Caco-2 (cell line): ENCODE measurements around the gene AFAP1L1. TPM values are rescaled to one million over a fixed set of nuclear protein-coding genes. Genes with fewer than 3 reads are reported as not detected.
A peak's percentile ranks its signal among the peaks of the same experiment; 100 is the strongest.

Experiments
- BruUV-seq: library from RNA; stranded (reverse); fragments of 400-500 nt; replicated peaks from 2 replicates; lab custom pipeline; 2021; lab: Mats Ljungman, UMichigan
- CTCF ChIA-PET: fragments of 300-600 bp; sonication (Branson Sonifier 250); formaldehyde crosslinking; loops from one replicate; lab custom pipeline; 2022; ENCODE audit warnings: antibody characterized with exemption; lab: Charles Lee
- POLR2A ChIA-PET: fragments of 300-600 bp; sonication (Branson Sonifier 250); formaldehyde crosslinking; loops from one replicate; lab custom pipeline; 2022; ENCODE audit warnings: antibody characterized with exemption; lab: Charles Lee
- DNase-seq, 2 experiments: peaks; one replicate each; pipeline versions ENCODE4 v3.0.0 to v3.0.0-alpha.2; 2020 to 2022
- H3K27me3 ChIP-seq: replicated peaks from 2 replicates; pipeline ENCODE4 v1.6.0; 2011; ENCODE audit warnings: low read length; ENCODE audit not compliant: control insufficient read depth, insufficient read depth
- H3K36me3 ChIP-seq: 2 replicates; pipeline ENCODE4 v1.5.1; 2011; ENCODE audit warnings: low read length; ENCODE audit not compliant: control insufficient read depth, insufficient read depth
- H3K4me1 ChIP-seq: fragments of 250-450 bp; sonication (Bioruptor Pico); 2 replicates; pipeline ENCODE4 v1.5.1; 2020; ENCODE audit warnings: mild to moderate bottlenecking
- H3K4me3 ChIP-seq: 2 replicates; pipeline ENCODE4 v1.5.1; 2011; ENCODE audit warnings: low read depth, mild to moderate bottlenecking, control low read depth, low read length
- H3K9me3 ChIP-seq: fragments of 250-450 bp; sonication (Bioruptor Pico); 2 replicates; pipeline ENCODE4 v1.5.1; 2020; ENCODE audit warnings: mild to moderate bottlenecking, moderate library complexity
- H3K27ac Mint-ChIP-seq: one replicate; pipeline ENCODE4 v1.8.0; 2022; ENCODE audit warnings: mixed read lengths; ENCODE audit not compliant: unreplicated experiment
- H3K27me3 Mint-ChIP-seq: one replicate; pipeline ENCODE4 v1.8.0; 2022; ENCODE audit warnings: mixed read lengths; ENCODE audit not compliant: insufficient read depth, unreplicated experiment
- H3K36me3 Mint-ChIP-seq: one replicate; pipeline ENCODE4 v1.8.0; 2022; ENCODE audit warnings: mild to moderate bottlenecking, mixed read lengths; ENCODE audit not compliant: insufficient read depth, unreplicated experiment
- H3K4me1 Mint-ChIP-seq: one replicate; pipeline ENCODE4 v1.8.0; 2022; ENCODE audit warnings: low read depth, mixed read lengths; ENCODE audit not compliant: unreplicated experiment
- H3K4me3 Mint-ChIP-seq: one replicate; pipeline ENCODE4 v1.8.0; 2022; ENCODE audit warnings: mild to moderate bottlenecking, moderate library complexity, mixed read lengths; ENCODE audit not compliant: unreplicated experiment
- H3K9me3 Mint-ChIP-seq: one replicate; pipeline ENCODE4 v1.8.0; 2022; ENCODE audit warnings: mixed read lengths; ENCODE audit not compliant: unreplicated experiment
- intact Hi-C: fragments of 100-400 bp; cut with micrococcal nuclease; formaldehyde crosslinking; loops from one replicate; pipeline ENCODE4 v1.10.0; 2022; ENCODE audit not compliant: unreplicated experiment
- total RNA-seq: library from RNA; stranded (reverse); gene quantifications from 2 replicates; pipeline ENCODE4 v1.2.3, GENCODE V29; 2022
- TF ChIP-seq, protein P1 (sequence below), 2 experiments: fragments of 200-600 bp in 1 of 2; IDR thresholded peaks; 1 replicate in 1 of 2; 2 replicates in 1 of 2; pipeline versions ENCODE4 v1.5.1 to v1.8.0; 2011 to 2022; ENCODE audit warnings: antibody characterized with exemption in 1 of 2, control low read depth in 1 of 2, inconsistent platforms in 1 of 2, low read depth in 1 of 2, low read length in 1 of 2, mild to moderate bottlenecking in 1 of 2, moderate library complexity in 1 of 2; ENCODE audit not compliant: insufficient read depth in 1 of 2, severe bottlenecking in 1 of 2, unreplicated experiment in 1 of 2

AFAP1L1 gene
- total RNA-seq, 1 experiment from 2014 or later, result 0.45 TPM

DNA sequence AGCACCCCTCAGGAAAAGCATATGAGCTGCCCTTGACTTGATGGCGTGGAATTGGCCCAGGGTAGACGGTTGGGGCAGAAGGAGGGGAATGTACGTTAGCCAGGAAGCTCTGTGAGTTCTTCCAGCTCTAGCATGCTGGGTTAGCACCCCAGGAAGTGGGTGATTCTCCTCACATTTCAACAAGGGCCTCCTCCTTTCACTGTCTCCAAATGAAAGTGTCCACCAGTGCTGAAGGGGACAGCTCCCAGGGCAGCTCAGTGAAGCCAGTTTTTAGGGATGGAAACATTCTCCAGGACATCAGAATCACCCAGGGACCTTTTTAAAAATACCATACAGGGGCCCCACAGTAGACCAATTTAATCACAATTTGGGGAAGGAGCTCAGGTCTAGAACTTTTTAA lies 17.2 kb upstream of the AFAP1L1 start:
- no TSS peak for BruUV-seq
- TF ChIP-seq, protein P1, sequence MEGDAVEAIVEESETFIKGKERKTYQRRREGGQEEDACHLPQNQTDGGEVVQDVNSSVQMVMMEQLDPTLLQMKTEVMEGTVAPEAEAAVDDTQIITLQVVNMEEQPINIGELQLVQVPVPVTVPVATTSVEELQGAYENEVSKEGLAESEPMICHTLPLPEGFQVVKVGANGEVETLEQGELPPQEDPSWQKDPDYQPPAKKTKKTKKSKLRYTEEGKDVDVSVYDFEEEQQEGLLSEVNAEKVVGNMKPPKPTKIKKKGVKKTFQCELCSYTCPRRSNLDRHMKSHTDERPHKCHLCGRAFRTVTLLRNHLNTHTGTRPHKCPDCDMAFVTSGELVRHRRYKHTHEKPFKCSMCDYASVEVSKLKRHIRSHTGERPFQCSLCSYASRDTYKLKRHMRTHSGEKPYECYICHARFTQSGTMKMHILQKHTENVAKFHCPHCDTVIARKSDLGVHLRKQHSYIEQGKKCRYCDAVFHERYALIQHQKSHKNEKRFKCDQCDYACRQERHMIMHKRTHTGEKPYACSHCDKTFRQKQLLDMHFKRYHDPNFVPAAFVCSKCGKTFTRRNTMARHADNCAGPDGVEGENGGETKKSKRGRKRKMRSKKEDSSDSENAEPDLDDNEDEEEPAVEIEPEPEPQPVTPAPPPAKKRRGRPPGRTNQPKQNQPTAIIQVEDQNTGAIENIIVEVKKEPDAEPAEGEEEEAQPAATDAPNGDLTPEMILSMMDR (IDR thresholded peaks at IDR 0.05; ENCODE audit: insufficient read depth in 1 of 2, low read depth in 1 of 2, low read length in 1 of 2, severe bottlenecking in 1 of 2, unreplicated experiment in 1 of 2), result no peak
- no peaks in the 10 kb centered on the region for H3K9me3 ChIP-seq
- H3K36me3 ChIP-seq, result no peaks in the 10 kb centered on the region
- H3K36me3 Mint-ChIP-seq, result no peaks in the 10 kb centered on the region
- H3K4me3 ChIP-seq, result no peak overlapping the region
- no peaks in the 10 kb centered on the region for H3K4me1 ChIP-seq
- H3K4me3 Mint-ChIP-seq, result no peak overlapping the region
- H3K4me1 Mint-ChIP-seq, result no peaks in the 10 kb centered on the region
- ChIA-PET CTCF (no interaction called here), POLR2A (no interaction called here)
- no peak overlapping the region for H3K27ac Mint-ChIP-seq
- peaks cover 14% of the 10 kb centered on the region for H3K27me3 Mint-ChIP-seq
- peak in 1 of 2 experiments; percentile 36 for DNase-seq
- no peaks in the 10 kb centered on the region for H3K27me3 ChIP-seq
- intact Hi-C loops, result no loop called here
- H3K9me3 Mint-ChIP-seq, result no peaks in the 10 kb centered on the region

DNA sequence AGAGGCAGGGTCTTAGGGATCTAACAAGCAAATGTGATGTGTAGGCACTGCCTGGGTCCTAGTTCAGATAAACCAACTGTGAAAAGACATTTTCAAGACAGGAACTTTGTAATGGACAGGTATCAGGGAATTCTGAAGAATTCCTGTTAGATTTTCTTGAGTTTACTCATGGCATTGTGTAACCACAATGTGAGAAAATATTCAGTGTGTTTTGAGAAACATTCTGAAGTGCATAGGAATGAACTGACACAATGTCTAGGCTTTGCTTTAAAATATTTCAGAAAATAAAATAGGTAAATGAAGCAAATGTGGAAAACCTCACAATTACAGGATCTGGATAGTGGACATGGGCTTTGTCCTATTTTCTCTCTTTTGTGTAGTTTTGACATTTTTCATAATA lies 15.2 kb upstream of the AFAP1L1 start:
- intact Hi-C loops, result no loop called here
- Histone ChIP-seq H3K4me3 (no peak overlapping the region), H3K36me3 (no peaks in the 10 kb centered on the region), H3K27me3 (peaks cover 2% of the 10 kb centered on the region; the same call in 1 of the 2 replicates), H3K4me1 (no peaks in the 10 kb centered on the region), H3K9me3 (no peaks in the 10 kb centered on the region)
- no TSS peak for BruUV-seq
- peaks cover 18% of the 10 kb centered on the region for H3K27me3 Mint-ChIP-seq
- POLR2A ChIA-PET, result no interaction called here
- H3K9me3 Mint-ChIP-seq, result no peaks in the 10 kb centered on the region
- TF ChIP-seq, protein P1 (IDR thresholded peaks at IDR 0.05; ENCODE audit: insufficient read depth in 1 of 2, low read depth in 1 of 2, low read length in 1 of 2, severe bottlenecking in 1 of 2, unreplicated experiment in 1 of 2), result no peak
- CTCF ChIA-PET, result no interaction called here
- no peaks in the 10 kb centered on the region for H3K36me3 Mint-ChIP-seq
- no peak for DNase-seq
- H3K4me1 Mint-ChIP-seq, result no peaks in the 10 kb centered on the region
- no peak overlapping the region for H3K27ac Mint-ChIP-seq
- H3K4me3 Mint-ChIP-seq, result no peak overlapping the region

DNA sequence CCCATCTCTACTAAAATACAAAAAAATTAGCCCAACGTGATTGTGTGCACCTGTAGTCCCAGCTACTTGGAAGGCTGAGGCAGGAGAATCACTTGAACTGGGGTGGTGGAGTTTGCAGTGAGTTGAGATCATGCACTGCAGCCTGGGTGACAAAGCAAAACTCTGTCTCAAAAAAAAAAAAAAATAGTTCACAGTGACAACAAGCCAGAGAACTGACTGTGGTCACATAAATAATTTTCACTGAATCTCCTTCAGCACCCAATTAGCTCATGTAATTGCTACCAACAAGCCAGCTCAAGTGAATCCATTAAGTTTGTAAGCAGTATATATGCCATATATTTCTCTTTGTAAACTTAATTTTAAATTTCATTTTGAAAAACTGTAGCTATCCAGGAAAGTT lies 14.5 kb upstream of the AFAP1L1 start:
- H3K4me1 ChIP-seq, result no peaks in the 10 kb centered on the region
- POLR2A ChIA-PET, result no interaction called here

More for the DNA sequence above, 14.5 kb upstream of the AFAP1L1 start:
- TF ChIP-seq, protein P1 (IDR thresholded peaks at IDR 0.05; ENCODE audit: insufficient read depth in 1 of 2, low read depth in 1 of 2, low read length in 1 of 2, severe bottlenecking in 1 of 2, unreplicated experiment in 1 of 2), result no peak
- H3K9me3 ChIP-seq, result no peaks in the 10 kb centered on the region
- Mint-ChIP-seq H3K4me1 (no peaks in the 10 kb centered on the region), H3K27me3 (peaks cover 22% of the 10 kb centered on the region), H3K27ac (no peak overlapping the region), H3K4me3 (no peak overlapping the region), H3K9me3 (no peaks in the 10 kb centered on the region), H3K36me3 (no peaks in the 10 kb centered on the region)
- BruUV-seq, result no TSS peak
- peaks cover 2% of the 10 kb centered on the region; the same call in 1 of the 2 replicates for H3K27me3 ChIP-seq
- no peak overlapping the region for H3K4me3 ChIP-seq
- DNase-seq, result no peak
- CTCF ChIA-PET, result no interaction called here
- no peaks in the 10 kb centered on the region for H3K36me3 ChIP-seq
- intact Hi-C loops, result no loop called here
